ENCODE data around the gene SYNDIG1. TPM values are rescaled to one million over a fixed set of nuclear protein-coding genes. Genes with fewer than 3 reads are reported as not detected.

SYNDIG1 gene
- polyA plus RNA-seq, 5 donors, result 4.6 to 6.8 (median 5.3) TPM

DNA sequence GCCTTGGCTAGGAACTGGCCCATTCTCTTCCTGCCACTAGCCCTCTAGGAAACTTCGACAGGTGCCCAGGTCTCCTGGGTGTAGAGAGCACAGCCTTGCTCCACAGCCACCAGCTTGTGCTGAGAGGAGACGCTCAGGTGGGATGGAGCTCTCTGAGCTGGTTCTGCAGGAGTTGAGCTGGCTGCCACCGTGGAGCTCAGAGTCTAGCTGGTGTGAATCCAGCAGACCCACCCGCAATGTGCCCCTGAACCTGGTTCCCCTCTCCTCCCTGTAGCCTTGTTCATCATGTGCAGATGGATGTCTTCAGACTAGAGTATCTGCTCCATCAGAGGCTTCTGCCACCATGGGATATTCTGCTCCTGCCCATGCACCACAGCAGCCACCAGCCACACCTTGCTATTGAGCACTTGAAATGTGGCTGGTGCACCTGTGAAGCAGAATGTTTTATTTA, 222.5 kb downstream of the SYNDIG1 start:
- DNase-seq, result no peak

GRCh38 chr20:24692446-24693200, 223.2 kb downstream of the SYNDIG1 start:
- DNase-seq, result no peak

GRCh38 chr20:24693466-24694156, 224.2 kb downstream of the SYNDIG1 start:
- no peak for DNase-seq

GRCh38 chr20:24694157-24694726, 224.8 kb downstream of the SYNDIG1 start:
- no peak for DNase-seq

GRCh38 chr20:24694727-24695528, 225.5 kb downstream of the SYNDIG1 start:
- DNase-seq, result no peak

- DNase-seq, result no peak
Measured at GRCh38 chr20:24695529-24696225, 226.2 kb downstream of the SYNDIG1 start.

- DNase-seq, result no peak
Measured at GRCh38 chr20:24696396-24696795, 227.0 kb downstream of the SYNDIG1 start.

DNA sequence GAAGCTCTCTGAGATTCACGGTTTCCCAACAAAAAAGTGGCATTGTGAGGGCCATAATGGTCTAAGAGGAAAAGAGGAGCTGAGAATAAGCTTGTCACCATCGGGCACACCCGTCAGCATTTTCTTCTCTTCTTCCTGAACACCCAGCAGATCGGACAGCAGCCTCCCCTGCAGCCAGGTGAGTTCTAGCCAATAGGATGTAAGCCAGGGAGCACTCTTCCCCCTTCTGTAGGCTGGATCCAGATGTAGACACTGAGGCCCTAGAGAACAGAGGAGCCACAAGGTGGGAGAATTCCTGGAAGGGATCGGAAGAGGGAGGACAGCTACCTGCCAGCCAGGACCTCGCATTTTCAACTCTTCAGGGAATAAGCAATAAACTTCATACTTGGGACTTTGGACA, 228.0 kb downstream of the SYNDIG1 start:
- DNase-seq, result no peak

- no peak for DNase-seq
Measured at GRCh38 chr20:24698189-24698588, 228.8 kb downstream of the SYNDIG1 start.

DNA sequence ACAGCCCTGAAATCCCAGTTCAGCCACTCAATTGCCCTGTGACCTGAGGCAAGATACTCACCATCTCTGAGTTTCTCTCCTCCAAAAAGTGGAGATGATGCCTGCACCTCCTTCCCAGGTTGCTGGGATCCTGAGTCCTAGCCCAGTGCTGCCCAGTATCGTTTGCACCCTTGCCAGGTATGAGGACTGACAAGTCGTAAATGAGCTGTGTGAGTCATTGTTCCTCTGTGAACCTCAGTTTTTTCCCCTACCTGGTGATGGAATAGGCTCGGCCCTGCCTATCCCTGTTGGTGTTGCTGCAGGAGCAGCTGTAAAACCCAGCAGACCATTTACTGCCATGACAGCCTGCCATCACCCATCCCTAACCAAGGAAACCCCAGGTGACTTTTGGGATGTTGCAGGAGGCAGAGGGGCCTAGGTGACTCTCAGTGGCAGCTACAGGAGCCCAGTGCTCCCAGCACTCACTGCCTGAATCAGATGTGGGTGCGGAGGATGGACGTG, 229.3 kb downstream of the SYNDIG1 start:
- DNase-seq, result no peak

- DNase-seq, result no peak
Measured at GRCh38 chr20:24699321-24700165, 230.1 kb downstream of the SYNDIG1 start.

GRCh38 chr20:24700166-24700860, 230.9 kb downstream of the SYNDIG1 start:
- DNase-seq, result no peak

GRCh38 chr20:24701027-24701426, 231.6 kb downstream of the SYNDIG1 start:
- no peak for DNase-seq

- DNase-seq, result no peak
Measured at GRCh38 chr20:24701668-24702067, 232.2 kb downstream of the SYNDIG1 start.

DNA sequence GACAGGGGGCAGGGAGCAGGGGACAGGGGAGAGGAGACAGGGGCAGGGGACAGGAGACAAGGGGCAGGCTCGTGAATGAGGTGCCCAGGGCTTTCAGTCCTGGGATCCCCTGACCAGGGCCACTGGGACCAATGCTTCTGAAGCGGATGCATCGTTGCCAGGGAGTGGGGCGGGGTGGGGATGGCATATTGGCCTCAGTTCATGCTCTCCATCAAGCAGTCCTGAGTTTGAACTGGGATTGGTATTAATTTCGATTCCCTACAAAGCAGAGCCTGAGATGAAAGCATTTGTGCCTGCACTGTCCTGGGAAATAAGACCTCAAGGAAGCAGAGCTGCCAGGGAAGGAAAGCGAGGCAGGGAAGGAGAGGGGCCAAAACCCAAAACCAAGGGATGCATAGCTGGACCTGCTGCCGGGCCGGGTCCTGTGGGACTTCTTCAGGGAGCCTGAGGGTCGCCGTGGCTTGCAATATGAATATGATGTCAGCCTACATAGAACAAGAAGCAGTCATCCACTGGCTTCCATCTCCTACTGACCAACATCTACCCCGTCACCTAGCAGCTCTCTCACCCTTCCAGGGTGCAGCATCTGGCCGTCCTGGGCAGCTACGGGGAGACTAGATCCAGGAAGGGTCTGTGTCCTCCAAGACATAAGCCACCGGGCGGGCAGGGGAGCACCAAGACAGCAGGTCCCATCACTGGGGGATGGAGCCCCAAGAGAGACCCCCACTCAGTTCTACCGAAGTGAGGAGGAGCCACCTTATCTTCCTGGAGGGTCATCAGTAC, 233.3 kb downstream of the SYNDIG1 start:
- DNase-seq, result no peak

GRCh38 chr20:24703284-24703610, 233.8 kb downstream of the SYNDIG1 start:
- DNase-seq, result no peak

DNA sequence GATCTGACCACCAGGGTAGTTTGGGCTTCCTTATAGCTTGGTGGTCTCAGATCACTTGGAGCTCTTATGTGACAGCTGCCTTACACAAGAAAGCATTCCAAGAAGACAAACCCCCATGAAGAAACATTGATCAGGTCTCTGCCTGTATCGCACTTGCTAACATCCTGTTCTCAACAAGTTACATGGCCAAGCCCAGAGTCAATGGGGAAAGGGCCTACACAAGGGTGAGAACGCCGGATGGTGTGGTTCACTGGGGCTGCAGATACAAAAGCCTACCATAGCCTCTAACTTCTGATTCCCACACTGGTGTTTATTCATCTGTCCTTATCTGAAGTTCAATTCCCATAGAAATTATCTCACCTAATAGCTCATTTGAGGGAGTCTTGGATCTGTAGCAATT, 235.5 kb downstream of the SYNDIG1 start:
- DNase-seq, result no peak

DNA sequence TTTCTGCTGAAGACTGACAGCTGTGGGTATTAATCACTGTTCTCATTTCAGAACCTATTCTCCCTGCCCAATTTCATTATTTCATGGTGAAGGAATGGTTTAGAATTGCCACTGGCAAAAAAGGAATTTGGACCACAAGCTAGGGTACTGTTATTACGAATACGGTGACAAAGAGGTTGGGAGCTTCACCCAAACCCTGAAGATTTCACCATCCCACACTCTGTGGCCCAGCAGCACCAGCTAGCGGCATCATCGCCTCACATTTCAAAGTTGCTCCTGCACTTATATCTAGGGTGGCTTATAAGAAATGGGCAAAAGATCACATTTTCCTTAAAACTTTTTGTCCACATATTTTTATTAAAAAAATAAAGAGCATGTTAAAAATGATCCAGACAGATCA, 236.1 kb downstream of the SYNDIG1 start:
- DNase-seq, result no peak

All from right lung (tissue), 5 donors.